Kidney tubule cell (primary cell): Measurements from ENCODE around the gene CDADC1.

ENCODE experiments used
- DNase-seq: peaks from one replicate; pipeline ENCODE4 v3.0.0-alpha.2; 2018; ENCODE audit warnings: low spot score

CDADC1 gene

GRCh38 chr13:49247643-49248621 lies at the start of gene CDADC1:
CDADC1 (plus strand) TSS chr13:49247925; CDS start chr13:49248038, 113 bp downstream.
- DNase-seq, result peak; percentile 94

GRCh38 chr13:49206641-49207040 lies 41.1 kb upstream of the CDADC1 start:
- DNase-seq, result no peak

- no peak for DNase-seq
Measured at GRCh38 chr13:49208619-49209018, 39.1 kb upstream of the CDADC1 start.

GRCh38 chr13:49210114-49210513 lies 37.6 kb upstream of the CDADC1 start:
- no peak for DNase-seq

- no peak for DNase-seq
Measured at GRCh38 chr13:49210669-49211068, 37.1 kb upstream of the CDADC1 start.

GRCh38 chr13:49213539-49213938 lies 34.2 kb upstream of the CDADC1 start:
- no peak for DNase-seq

GRCh38 chr13:49213997-49214916 lies 33.5 kb upstream of the CDADC1 start:
- no peak for DNase-seq

- peak; percentile 19 for DNase-seq
Measured at GRCh38 chr13:49214917-49215376, 32.8 kb upstream of the CDADC1 start.

- DNase-seq, result no peak
Measured at GRCh38 chr13:49216334-49216733, 31.4 kb upstream of the CDADC1 start.

- DNase-seq, result no peak
Measured at GRCh38 chr13:49217962-49218492, 29.7 kb upstream of the CDADC1 start.

GRCh38 chr13:49218493-49219051 lies 29.2 kb upstream of the CDADC1 start:
- DNase-seq, result no peak

GRCh38 chr13:49219647-49220035 lies 28.1 kb upstream of the CDADC1 start:
- no peak for DNase-seq

GRCh38 chr13:49220036-49220855 lies 27.5 kb upstream of the CDADC1 start, which contains the start of gene MLNR:
MLNR (plus strand) TSS chr13:49220338; CDS start chr13:49220338, 0 bp downstream.
- DNase-seq, result peak; percentile 27

- no peak for DNase-seq
Measured at GRCh38 chr13:49220856-49221589, 26.7 kb upstream of the CDADC1 start.

GRCh38 chr13:49221590-49221965 lies 26.1 kb upstream of the CDADC1 start:
- no peak for DNase-seq

GRCh38 chr13:49225223-49226042 lies 22.3 kb upstream of the CDADC1 start:
- DNase-seq, result no peak

GRCh38 chr13:49226613-49227012 lies 21.1 kb upstream of the CDADC1 start:
- DNase-seq, result no peak

GRCh38 chr13:49234741-49235140 lies 13.0 kb upstream of the CDADC1 start:
- DNase-seq, result no peak

GRCh38 chr13:49235856-49236431 lies 11.8 kb upstream of the CDADC1 start:
- DNase-seq, result no peak
